ENCODE data around the gene ROBO1. TPM values are rescaled to one million over a fixed set of nuclear protein-coding genes. Genes with fewer than 3 reads are reported as not detected.
A peak's percentile ranks its signal among the peaks of the same experiment; 100 is the strongest.

The ROBO1 gene
- total and polyA plus RNA-seq, 2 donors from 2014 or later = 2.1 to 22.1 TPM

- H3K9me3 ChIP-seq (ENCODE audit: control insufficient read depth in 2 of 3, insufficient read depth in 1 of 3, low read length in 3 of 3) = no peaks in the 10 kb centered on the region
- DNase-seq (no peak), FAIRE-seq (no peak)
- H3K27ac ChIP-seq (ENCODE audit: low read depth in 2 of 2, low read length in 2 of 2) = no peak overlapping the region
- no peaks in the 10 kb centered on the region for H3K36me3 ChIP-seq (ENCODE audit: control insufficient read depth in 2 of 3, insufficient read depth in 3 of 3, low read length in 3 of 3)
- no peaks in the 10 kb centered on the region for H3K27me3 ChIP-seq (ENCODE audit: control insufficient read depth, insufficient read depth, low read length)
- intact Hi-C loops (cut with DNase I) = no loop called here
- no peak overlapping the region for H3K9ac ChIP-seq (ENCODE audit: low read length in 3 of 3)
- no peaks in the 10 kb centered on the region for H3K4me1 ChIP-seq (ENCODE audit: control insufficient read depth in 2 of 3, insufficient read depth in 2 of 3, low read depth in 1 of 3, low read length in 3 of 3)
- TF ChIP-seq, protein P1, sequence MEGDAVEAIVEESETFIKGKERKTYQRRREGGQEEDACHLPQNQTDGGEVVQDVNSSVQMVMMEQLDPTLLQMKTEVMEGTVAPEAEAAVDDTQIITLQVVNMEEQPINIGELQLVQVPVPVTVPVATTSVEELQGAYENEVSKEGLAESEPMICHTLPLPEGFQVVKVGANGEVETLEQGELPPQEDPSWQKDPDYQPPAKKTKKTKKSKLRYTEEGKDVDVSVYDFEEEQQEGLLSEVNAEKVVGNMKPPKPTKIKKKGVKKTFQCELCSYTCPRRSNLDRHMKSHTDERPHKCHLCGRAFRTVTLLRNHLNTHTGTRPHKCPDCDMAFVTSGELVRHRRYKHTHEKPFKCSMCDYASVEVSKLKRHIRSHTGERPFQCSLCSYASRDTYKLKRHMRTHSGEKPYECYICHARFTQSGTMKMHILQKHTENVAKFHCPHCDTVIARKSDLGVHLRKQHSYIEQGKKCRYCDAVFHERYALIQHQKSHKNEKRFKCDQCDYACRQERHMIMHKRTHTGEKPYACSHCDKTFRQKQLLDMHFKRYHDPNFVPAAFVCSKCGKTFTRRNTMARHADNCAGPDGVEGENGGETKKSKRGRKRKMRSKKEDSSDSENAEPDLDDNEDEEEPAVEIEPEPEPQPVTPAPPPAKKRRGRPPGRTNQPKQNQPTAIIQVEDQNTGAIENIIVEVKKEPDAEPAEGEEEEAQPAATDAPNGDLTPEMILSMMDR (IDR thresholded peaks at IDR 0.05; ENCODE audit: borderline replicate concordance, extremely low read depth, insufficient read depth) = no peak
- H3K4me3 ChIP-seq (ENCODE audit: low read length in 3 of 3) = no peak overlapping the region
These were observed 866.3 kb downstream of the ROBO1 start for GRCh38 chr3:78901544-78901943.

- intact Hi-C loops (cut with DNase I) = no loop called here
- H3K27me3 ChIP-seq (ENCODE audit: control insufficient read depth, insufficient read depth, low read length) = no peaks in the 10 kb centered on the region
- no peak for DNase-seq
- H3K9me3 ChIP-seq (ENCODE audit: control insufficient read depth in 2 of 3, insufficient read depth in 1 of 3, low read length in 3 of 3) = no peaks in the 10 kb centered on the region
- no peaks in the 10 kb centered on the region for H3K36me3 ChIP-seq (ENCODE audit: control insufficient read depth in 2 of 3, insufficient read depth in 3 of 3, low read length in 3 of 3)
- no peak for FAIRE-seq
- H3K9ac ChIP-seq (ENCODE audit: low read length in 3 of 3) = no peak overlapping the region
- no peaks in the 10 kb centered on the region for H3K4me1 ChIP-seq (ENCODE audit: control insufficient read depth in 2 of 3, insufficient read depth in 2 of 3, low read depth in 1 of 3, low read length in 3 of 3)
- H3K27ac ChIP-seq (ENCODE audit: low read depth in 2 of 2, low read length in 2 of 2) = no peak overlapping the region
- TF ChIP-seq, protein P1 (IDR thresholded peaks at IDR 0.05; ENCODE audit: borderline replicate concordance, extremely low read depth, insufficient read depth) = no peak
- H3K4me3 ChIP-seq (ENCODE audit: low read length in 3 of 3) = no peak overlapping the region
These were observed 866.9 kb downstream of the ROBO1 start for GRCh38 chr3:78900880-78901279.

- H3K36me3 ChIP-seq (ENCODE audit: control insufficient read depth in 2 of 3, insufficient read depth in 3 of 3, low read length in 3 of 3) = no peaks in the 10 kb centered on the region
- intact Hi-C loops (cut with DNase I) = no loop called here
- H3K27ac ChIP-seq (ENCODE audit: low read depth in 2 of 2, low read length in 2 of 2) = no peak overlapping the region
- TF ChIP-seq, protein P1 (IDR thresholded peaks at IDR 0.05; ENCODE audit: borderline replicate concordance, extremely low read depth, insufficient read depth) = no peak
- no peaks in the 10 kb centered on the region for H3K4me1 ChIP-seq (ENCODE audit: control insufficient read depth in 2 of 3, insufficient read depth in 2 of 3, low read depth in 1 of 3, low read length in 3 of 3)
- FAIRE-seq (peak; percentile 52), DNase-seq (no peak)
- H3K9me3 ChIP-seq (ENCODE audit: control insufficient read depth in 2 of 3, insufficient read depth in 1 of 3, low read length in 3 of 3) = no peaks in the 10 kb centered on the region
- H3K27me3 ChIP-seq (ENCODE audit: control insufficient read depth, insufficient read depth, low read length) = no peaks in the 10 kb centered on the region
- H3K9ac ChIP-seq (ENCODE audit: low read length in 3 of 3) = no peak overlapping the region
- H3K4me3 ChIP-seq (ENCODE audit: low read length in 3 of 3) = no peak overlapping the region
These were observed 867.4 kb downstream of the ROBO1 start for GRCh38 chr3:78900426-78900825.

GRCh38 chr3:78895528-78895927 lies 872.3 kb downstream of the ROBO1 start:
- intact Hi-C loops (cut with DNase I) = no loop called here
- FAIRE-seq = no peak
- no peak overlapping the region for H3K9ac ChIP-seq (ENCODE audit: low read length in 3 of 3)

More at GRCh38 chr3:78895528-78895927, 872.3 kb downstream of the ROBO1 start:
- Histone ChIP-seq H3K9me3 (ENCODE audit: control insufficient read depth in 2 of 3, insufficient read depth in 1 of 3, low read length in 3 of 3) (no peaks in the 10 kb centered on the region), H3K27me3 (ENCODE audit: control insufficient read depth, insufficient read depth, low read length) (no peaks in the 10 kb centered on the region), H3K36me3 (ENCODE audit: control insufficient read depth in 2 of 3, insufficient read depth in 3 of 3, low read length in 3 of 3) (no peaks in the 10 kb centered on the region), H3K4me1 (ENCODE audit: control insufficient read depth in 2 of 3, insufficient read depth in 2 of 3, low read depth in 1 of 3, low read length in 3 of 3) (no peaks in the 10 kb centered on the region), H3K4me3 (ENCODE audit: low read length in 3 of 3) (no peak overlapping the region), H3K27ac (ENCODE audit: low read depth in 2 of 2, low read length in 2 of 2) (no peak overlapping the region)
- DNase-seq = peak in 1 of 5 donors; percentile 15
- TF ChIP-seq, protein P1 (IDR thresholded peaks at IDR 0.05; ENCODE audit: borderline replicate concordance, extremely low read depth, insufficient read depth) = no peak

Measured in kidney (tissue), 14 donors.